Sigmoid colon (tissue), 4 donors: Measurements from ENCODE around the gene TGFB3.

Experiments
- CTCF ChIP-seq, 4 experiments: fragments of 450-650 bp in 3 of 4; fragments of 200-600 bp in 1 of 4; IDR thresholded peaks; one replicate each; pipeline ENCODE4 v1.5.1; 2016 to 2019; ENCODE audit warnings: antibody characterized with exemption in 4 of 4, mild to moderate bottlenecking in 3 of 4, moderate library complexity in 2 of 4
- EP300 ChIP-seq, 4 donors: sonication (generic); formaldehyde crosslinking; IDR thresholded peaks; one replicate each; pipeline ENCODE4 v1.6.1; 2017; ENCODE audit warnings: antibody characterized with exemption in 4 of 4
- POLR2A ChIP-seq, 2 donors: fragments of 450-650 bp; IDR thresholded peaks; one replicate each; pipeline ENCODE4 v1.6.1; 2016; ENCODE audit warnings: antibody characterized with exemption in 2 of 2, mild to moderate bottlenecking in 2 of 2, moderate library complexity in 2 of 2
- POLR2AphosphoS5 ChIP-seq, 4 donors: sonication (generic); formaldehyde crosslinking; IDR thresholded peaks; one replicate each; pipeline ENCODE4 v1.6.1; 2017; ENCODE audit warnings: antibody characterized with exemption in 4 of 4

- TF ChIP-seq EP300 (IDR thresholded peaks at IDR 0.05): no peak
- no peak for TF ChIP-seq CTCF (IDR thresholded peaks at IDR 0.05)
- TF ChIP-seq POLR2A (IDR thresholded peaks at IDR 0.05): no peak
- TF ChIP-seq POLR2AphosphoS5 (IDR thresholded peaks at IDR 0.05): no peak
Observed at GRCh38 chr14:75993567-75994041, 11.8 kb upstream of the TGFB3 start.
